ENCODE results near the gene FGB.
"Not testable (repeated sequence)": the region's sequence is repeated elsewhere in the genome, so short reads cannot be mapped to it uniquely, and the experiment has no call there.

Gene FGB

GRCh38 chr4:154566639-154567204 lies 3.9 kb downstream of the FGB start:
- no peak for DNase-seq (ENCODE audit: low spot score)

GRCh38 chr4:154569028-154569427 lies 6.2 kb downstream of the FGB start:
- DNase-seq (ENCODE audit: low spot score) = no peak

- DNase-seq (ENCODE audit: low spot score) = no peak
Observed at GRCh38 chr4:154569584-154569983, 6.8 kb downstream of the FGB start.

GRCh38 chr4:154573190-154573870 lies 10.5 kb downstream of the FGB start:
- DNase-seq (ENCODE audit: low spot score) = no peak

- DNase-seq (ENCODE audit: low spot score) = no peak
Observed at GRCh38 chr4:154574311-154574710, 11.5 kb downstream of the FGB start.

GRCh38 chr4:154577324-154577723 lies 14.5 kb downstream of the FGB start:
- no peak for DNase-seq (ENCODE audit: low spot score)

GRCh38 chr4:154578919-154579318 lies 16.1 kb downstream of the FGB start:
- no peak for DNase-seq (ENCODE audit: low spot score)

- no peak for DNase-seq (ENCODE audit: low spot score)
Observed at GRCh38 chr4:154579927-154580326, 17.1 kb downstream of the FGB start.

GRCh38 chr4:154582723-154583122 lies 19.9 kb downstream of the FGB start:
- no peak for DNase-seq (ENCODE audit: low spot score)

- DNase-seq (ENCODE audit: low spot score) = no peak
Observed at GRCh38 chr4:154583230-154583629, 20.4 kb downstream of the FGB start.

GRCh38 chr4:154583677-154584076 lies 20.9 kb downstream of the FGB start:
- no peak for DNase-seq (ENCODE audit: low spot score)

- DNase-seq (ENCODE audit: low spot score) = no peak
Observed at GRCh38 chr4:154584259-154584658, 21.4 kb downstream of the FGB start.

- DNase-seq (ENCODE audit: low spot score) = no peak
Observed at GRCh38 chr4:154585369-154586018, 22.7 kb downstream of the FGB start.

- no peak for DNase-seq (ENCODE audit: low spot score)
Observed at GRCh38 chr4:154586296-154587033, 23.7 kb downstream of the FGB start.

- no peak for DNase-seq (ENCODE audit: low spot score)
Observed at GRCh38 chr4:154588198-154588597, 25.4 kb downstream of the FGB start.

GRCh38 chr4:154589296-154590197 lies 26.7 kb downstream of the FGB start:
- DNase-seq (ENCODE audit: low spot score) = no peak

- DNase-seq (ENCODE audit: low spot score) = peak; percentile 16
Observed at GRCh38 chr4:154590329-154591006, 27.7 kb downstream of the FGB start, which contains the start of gene FGA. Gene FGA, minus strand, starts transcription at chr4:154590742. Its CDS starts 55 bp downstream, at chr4:154590687.

- no peak for DNase-seq (ENCODE audit: low spot score)
Observed at GRCh38 chr4:154591890-154592289, 29.1 kb downstream of the FGB start.

- DNase-seq (ENCODE audit: low spot score) = no peak
Observed at GRCh38 chr4:154593868-154594267, 31.1 kb downstream of the FGB start.

- not testable (repeated sequence) for DNase-seq (ENCODE audit: low spot score)
Observed at GRCh38 chr4:154594343-154594742, 31.5 kb downstream of the FGB start.

GRCh38 chr4:154595807-154596206 lies 33.0 kb downstream of the FGB start:
- DNase-seq (ENCODE audit: low spot score) = no peak
